Neural cell (in vitro differentiated cells): ENCODE data around the gene AP3S2.

Experiments used
- EP300 ChIP-seq: fragments of 450-650 bp; conservative IDR thresholded peaks from 2 replicates; pipeline ENCODE4 v1.6.1; 2014; ENCODE audit warnings: antibody characterized with exemption, mild to moderate bottlenecking, moderate library complexity; ENCODE audit not compliant: poor library complexity, severe bottlenecking
- EZH2 ChIP-seq: fragments of 200-600, 300-800 bp; shearing (Covaris generic), sonication (generic); IDR thresholded peaks from 2 replicates; pipeline ENCODE4 v1.6.1; 2014; ENCODE audit warnings: antibody characterized with exemption, low read length, borderline replicate concordance, mild to moderate bottlenecking; ENCODE audit not compliant: insufficient read depth, poor library complexity, severe bottlenecking
- MXI1 ChIP-seq: fragments of 450-650 bp; conservative IDR thresholded peaks from 2 replicates; pipeline ENCODE4 v1.6.1; 2014; ENCODE audit warnings: antibody characterized with exemption, mild to moderate bottlenecking; ENCODE audit not compliant: poor library complexity, severe bottlenecking
- POLR2AphosphoS5 ChIP-seq: IDR thresholded peaks from 2 replicates; pipeline ENCODE4 v1.6.1; 2012
- RAD21 ChIP-seq: fragments of 450-650 bp; conservative IDR thresholded peaks from 2 replicates; pipeline ENCODE4 v1.6.1; 2014; ENCODE audit warnings: antibody characterized with exemption, mild to moderate bottlenecking, moderate library complexity
- SMC3 ChIP-seq: fragments of 450-650 bp; conservative IDR thresholded peaks from 2 replicates; pipeline ENCODE4 v1.6.1; 2014; ENCODE audit warnings: antibody characterized with exemption, mild to moderate bottlenecking, moderate library complexity; ENCODE audit not compliant: poor library complexity
- TAF1 ChIP-seq: IDR thresholded peaks from 2 replicates; pipeline ENCODE4 v1.6.1; 2012; ENCODE audit warnings: low read depth
- TF ChIP-seq, protein P1 (sequence below): fragments of 450-650 bp; IDR thresholded peaks from 2 replicates; pipeline ENCODE4 v1.5.1; 2014; ENCODE audit warnings: antibody characterized with exemption, mild to moderate bottlenecking, moderate library complexity; ENCODE audit not compliant: poor library complexity, severe bottlenecking
- TF ChIP-seq, protein P2 (sequence below): IDR thresholded peaks from 2 replicates; pipeline ENCODE4 v1.6.1; 2012; ENCODE audit warnings: borderline replicate concordance

DNA sequence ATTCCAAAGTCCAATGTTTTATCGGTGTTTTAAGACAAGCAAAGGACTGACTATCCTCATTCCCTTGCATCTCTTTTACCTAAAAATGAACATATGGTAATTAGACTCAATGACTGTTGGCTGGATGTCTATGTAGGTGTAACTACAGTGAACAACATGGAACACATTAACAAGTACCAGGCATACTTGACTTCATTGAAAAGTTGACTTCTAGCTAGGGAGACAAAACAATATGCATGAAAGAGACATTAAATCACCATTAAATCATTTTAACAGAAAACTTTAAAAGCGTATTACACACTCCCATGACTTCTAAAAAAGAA lies 44.9 kb downstream of the AP3S2 start:
- TF ChIP-seq, protein P1, sequence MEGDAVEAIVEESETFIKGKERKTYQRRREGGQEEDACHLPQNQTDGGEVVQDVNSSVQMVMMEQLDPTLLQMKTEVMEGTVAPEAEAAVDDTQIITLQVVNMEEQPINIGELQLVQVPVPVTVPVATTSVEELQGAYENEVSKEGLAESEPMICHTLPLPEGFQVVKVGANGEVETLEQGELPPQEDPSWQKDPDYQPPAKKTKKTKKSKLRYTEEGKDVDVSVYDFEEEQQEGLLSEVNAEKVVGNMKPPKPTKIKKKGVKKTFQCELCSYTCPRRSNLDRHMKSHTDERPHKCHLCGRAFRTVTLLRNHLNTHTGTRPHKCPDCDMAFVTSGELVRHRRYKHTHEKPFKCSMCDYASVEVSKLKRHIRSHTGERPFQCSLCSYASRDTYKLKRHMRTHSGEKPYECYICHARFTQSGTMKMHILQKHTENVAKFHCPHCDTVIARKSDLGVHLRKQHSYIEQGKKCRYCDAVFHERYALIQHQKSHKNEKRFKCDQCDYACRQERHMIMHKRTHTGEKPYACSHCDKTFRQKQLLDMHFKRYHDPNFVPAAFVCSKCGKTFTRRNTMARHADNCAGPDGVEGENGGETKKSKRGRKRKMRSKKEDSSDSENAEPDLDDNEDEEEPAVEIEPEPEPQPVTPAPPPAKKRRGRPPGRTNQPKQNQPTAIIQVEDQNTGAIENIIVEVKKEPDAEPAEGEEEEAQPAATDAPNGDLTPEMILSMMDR = no peak
- TF ChIP-seq EP300 (no peak), EZH2 (no peak), SMC3 (no peak), POLR2AphosphoS5 (no peak), MXI1 (no peak), RAD21 (no peak), TAF1 (no peak)
- TF ChIP-seq, protein P2, sequence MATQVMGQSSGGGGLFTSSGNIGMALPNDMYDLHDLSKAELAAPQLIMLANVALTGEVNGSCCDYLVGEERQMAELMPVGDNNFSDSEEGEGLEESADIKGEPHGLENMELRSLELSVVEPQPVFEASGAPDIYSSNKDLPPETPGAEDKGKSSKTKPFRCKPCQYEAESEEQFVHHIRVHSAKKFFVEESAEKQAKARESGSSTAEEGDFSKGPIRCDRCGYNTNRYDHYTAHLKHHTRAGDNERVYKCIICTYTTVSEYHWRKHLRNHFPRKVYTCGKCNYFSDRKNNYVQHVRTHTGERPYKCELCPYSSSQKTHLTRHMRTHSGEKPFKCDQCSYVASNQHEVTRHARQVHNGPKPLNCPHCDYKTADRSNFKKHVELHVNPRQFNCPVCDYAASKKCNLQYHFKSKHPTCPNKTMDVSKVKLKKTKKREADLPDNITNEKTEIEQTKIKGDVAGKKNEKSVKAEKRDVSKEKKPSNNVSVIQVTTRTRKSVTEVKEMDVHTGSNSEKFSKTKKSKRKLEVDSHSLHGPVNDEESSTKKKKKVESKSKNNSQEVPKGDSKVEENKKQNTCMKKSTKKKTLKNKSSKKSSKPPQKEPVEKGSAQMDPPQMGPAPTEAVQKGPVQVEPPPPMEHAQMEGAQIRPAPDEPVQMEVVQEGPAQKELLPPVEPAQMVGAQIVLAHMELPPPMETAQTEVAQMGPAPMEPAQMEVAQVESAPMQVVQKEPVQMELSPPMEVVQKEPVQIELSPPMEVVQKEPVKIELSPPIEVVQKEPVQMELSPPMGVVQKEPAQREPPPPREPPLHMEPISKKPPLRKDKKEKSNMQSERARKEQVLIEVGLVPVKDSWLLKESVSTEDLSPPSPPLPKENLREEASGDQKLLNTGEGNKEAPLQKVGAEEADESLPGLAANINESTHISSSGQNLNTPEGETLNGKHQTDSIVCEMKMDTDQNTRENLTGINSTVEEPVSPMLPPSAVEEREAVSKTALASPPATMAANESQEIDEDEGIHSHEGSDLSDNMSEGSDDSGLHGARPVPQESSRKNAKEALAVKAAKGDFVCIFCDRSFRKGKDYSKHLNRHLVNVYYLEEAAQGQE = no peak
